HepG2 (cell line): Measurements from ENCODE around the gene KIF22. TPM values are rescaled to one million over a fixed set of nuclear protein-coding genes. Genes with fewer than 3 reads are reported as not detected.

Experiments used
- ATAC-seq: fragments of 200-7000 bp; cut with Tn5 transposase; 3 replicates; pipeline ENCODE4 v1.9.1; 2020; ENCODE audit warnings: mild to moderate bottlenecking, moderate library complexity
- BruUV-seq: library from RNA; stranded (reverse); fragments of 400-500 nt; replicated peaks from 2 replicates; lab custom pipeline; 2021; lab: Mats Ljungman, UMichigan
- CTCF ChIA-PET: fragments of 300-600 bp; formaldehyde crosslinking; extraction: SDS; loops from one replicate; lab custom pipeline; 2021; ENCODE audit warnings: low total read pairs, inconsistent platforms, low intra/inter-chr PET ratio; lab: Yijun Ruan, JAX
- POLR2A ChIA-PET: fragments of 350-600 bp; sonication (Branson Sonifier 250); formaldehyde crosslinking; loops from one replicate; lab custom pipeline; 2020; ENCODE audit warnings: antibody characterized with exemption, inconsistent platforms; lab: Yijun Ruan, JAX
- DNase-seq: peaks from one replicate; pipeline ENCODE4 v3.0.0-alpha.2; 2015; ENCODE audit warnings: low spot score
- FAIRE-seq: peaks from 3 replicates; lab custom pipeline; 2011; peaks lifted over from hg19 to GRCh38; lab: Jason Lieb, UNC
- H2AFZ ChIP-seq: one replicate; pipeline ENCODE4 v1.6.1; 2011; ENCODE audit warnings: low read length, inconsistent platforms
- H3K27ac ChIP-seq: fragments of 300-600 bp; 3 replicates; pipeline ENCODE4 v1.8.0; 2011; ENCODE audit warnings: mixed run types, mild to moderate bottlenecking, mixed read lengths, low read length, inconsistent platforms; ENCODE audit not compliant: insufficient read depth; ENCODE audit errors: extremely low read length
- H3K27me3 ChIP-seq, 2 experiments: fragments of 200-600 bp in 1 of 2; 2 replicates in 1 of 2; 3 replicates in 1 of 2; pipeline versions ENCODE4 v1.6.0 to v1.8.0; 2011; ENCODE audit warnings: low read length in 2 of 2, mild to moderate bottlenecking in 2 of 2, moderate library complexity in 2 of 2, inconsistent platforms in 1 of 2; ENCODE audit not compliant: insufficient read depth in 2 of 2, control insufficient read depth in 1 of 2
- H3K36me3 ChIP-seq, 2 experiments: fragments of 200-600 bp in 1 of 2; replicated peaks in 1 of 2; 2 replicates in 1 of 2; 3 replicates in 1 of 2; pipeline versions ENCODE4 v1.5.1 to v1.8.0; 2011; ENCODE audit warnings: low read length in 2 of 2, inconsistent platforms in 1 of 2; ENCODE audit not compliant: insufficient read depth in 2 of 2, control insufficient read depth in 1 of 2
- H3K4me1 ChIP-seq: 2 replicates; pipeline ENCODE4 v1.5.1; 2012; ENCODE audit warnings: low read length, inconsistent platforms; ENCODE audit not compliant: insufficient read depth
- H3K4me2 ChIP-seq: 2 replicates; pipeline ENCODE4 v1.6.0; 2011; ENCODE audit warnings: low read depth, low read length, inconsistent platforms
- H3K4me3 ChIP-seq, 3 experiments: fragments of 200-600 bp in 1 of 3; sonication (generic), shearing (Covaris generic) in 1 of 3; replicated peaks in 1 of 3; 2 replicates each; pipeline ENCODE4 v1.5.1; 2011 to 2016; ENCODE audit warnings: low read length in 3 of 3, inconsistent platforms in 2 of 3, low read depth in 2 of 3, mild to moderate bottlenecking in 2 of 3, control low read depth in 1 of 3, mixed read lengths in 1 of 3; ENCODE audit not compliant: insufficient read depth in 1 of 3
- H3K79me2 ChIP-seq: one replicate; pipeline ENCODE4 v1.6.1; 2011; ENCODE audit warnings: low read length, inconsistent platforms; ENCODE audit not compliant: insufficient read depth
- H3K9ac ChIP-seq: 2 replicates; pipeline ENCODE4 v1.6.0; 2011; ENCODE audit warnings: mild to moderate bottlenecking, low read depth, low read length, inconsistent platforms; ENCODE audit not compliant: insufficient read depth
- H3K9me3 ChIP-seq: 2 replicates; pipeline ENCODE4 v1.5.1; 2012; ENCODE audit warnings: mild to moderate bottlenecking, low read length
- H4K20me1 ChIP-seq: 2 replicates; pipeline ENCODE4 v1.6.0; 2011; ENCODE audit warnings: inconsistent platforms, mild to moderate bottlenecking, low read length, moderate library complexity; ENCODE audit not compliant: insufficient read depth
- CAMTA2 ChIP-seq: sonication (generic); formaldehyde crosslinking; IDR thresholded peaks from 2 replicates; pipeline ENCODE4 v1.4.0; 2020; ENCODE audit warnings: mild to moderate bottlenecking, missing genetic modification reagents, borderline replicate concordance
- FLYWCH1 ChIP-seq: sonication (generic); formaldehyde crosslinking; IDR thresholded peaks from 2 replicates; pipeline ENCODE4 v1.8.1; 2023; ENCODE audit warnings: mild to moderate bottlenecking, missing genetic modification reagents
- FOXJ3 ChIP-seq: sonication (generic); formaldehyde crosslinking; IDR thresholded peaks from 2 replicates; pipeline ENCODE4 v1.4.0; 2020; ENCODE audit warnings: missing genetic modification reagents, mild to moderate bottlenecking, borderline replicate concordance
- HNRNPUL1 ChIP-seq: fragments of 200-400 bp; formaldehyde crosslinking; IDR thresholded peaks from 2 replicates; pipeline ENCODE4 v1.6.1; 2017; ENCODE audit warnings: low read depth, mild to moderate bottlenecking, low read length, moderate library complexity
- KDM6A ChIP-seq: IDR thresholded peaks from 2 replicates; pipeline ENCODE4 v1.6.1; 2016; ENCODE audit warnings: low read depth
- PREB ChIP-seq: sonication (generic); formaldehyde crosslinking; IDR thresholded peaks from 2 replicates; pipeline ENCODE4 v1.4.0; 2020; ENCODE audit warnings: missing genetic modification reagents
- TCF7L2 ChIP-seq: IDR thresholded peaks from 2 replicates; pipeline ENCODE4 v1.6.1; 2011; ENCODE audit warnings: mild to moderate bottlenecking, low read depth, low read length, moderate library complexity
- THYN1 ChIP-seq: sonication (generic); formaldehyde crosslinking; IDR thresholded peaks from 2 replicates; pipeline ENCODE4 v1.8.1; 2023; ENCODE audit warnings: low read depth, mild to moderate bottlenecking, moderate library complexity, missing genetic modification reagents, borderline replicate concordance
- U2AF2 ChIP-seq: fragments of 200-400 bp; formaldehyde crosslinking; IDR thresholded peaks from 2 replicates; pipeline ENCODE4 v1.6.1; 2017; ENCODE audit warnings: low read depth, mild to moderate bottlenecking, low read length
- ZBTB7A ChIP-seq: sonication (generic); formaldehyde crosslinking; IDR thresholded peaks from 2 replicates; pipeline ENCODE4 v1.8.0; 2022; ENCODE audit warnings: mild to moderate bottlenecking, missing genetic modification reagents
- ZNF382 ChIP-seq: sonication (generic); formaldehyde crosslinking; IDR thresholded peaks from 2 replicates; pipeline ENCODE4 v1.5.0; 2020; ENCODE audit warnings: missing genetic modification reagents, mild to moderate bottlenecking, borderline replicate concordance
- ZNF451 ChIP-seq: sonication (generic); formaldehyde crosslinking; IDR thresholded peaks from 2 replicates; pipeline ENCODE4 v1.5.0; 2020; ENCODE audit warnings: mild to moderate bottlenecking, missing genetic modification reagents
- ZNF777 ChIP-seq: sonication (generic); formaldehyde crosslinking; IDR thresholded peaks from 2 replicates; pipeline ENCODE4 v1.4.0; 2020; ENCODE audit warnings: missing genetic modification reagents
- WGBS: methylation state at CpG from one replicate; pipeline ENCODE4 v1.1.6; 2017; ENCODE audit warnings: low lambda C conversion rate; 5-methylcytosine and 5-hydroxymethylcytosine counted together
- in situ Hi-C: cut with HindIII; loops from 2 replicates; pipeline ENCODE4 v1.10.0; 2017; ENCODE audit warnings: low pct_unique_long_range_greater_than_20kb; ENCODE audit not compliant: extremely low pct_ligation_motif_present
- intact Hi-C: fragments of 100-400 bp; cut with micrococcal nuclease; formaldehyde crosslinking; loops from one replicate; pipeline ENCODE4 v1.10.0; 2022; ENCODE audit not compliant: unreplicated experiment
- polyA plus RNA-seq, 8 experiments: library from polyadenylated mRNA; depleted of rRNA in 3 of 8; stranded (reverse) in 7 of 8; unstranded in 1 of 8; fragments of >200 nt; fragmentation: Illumina TruSeq in 4 of 8; extraction: Trizol in 4 of 8; gene quantifications; 2 replicates each; pipeline versions ENCODE4 v1.2.1 to v1.2.3, GENCODE V29; 2011 to 2016; ENCODE audit warnings: low read depth in 4 of 8, missing spikeins in 1 of 8, mixed read lengths in 1 of 8; ENCODE audit not compliant: insufficient read depth in 1 of 8
- total RNA-seq, 5 experiments: library from RNA; depleted of rRNA; stranded (reverse); fragments of >200 nt; fragmentation: Illumina TruSeq; extraction: Trizol; gene quantifications; 2 replicates each; pipeline ENCODE4 v1.2.3, GENCODE V29; 2016; ENCODE audit warnings: low read depth in 1 of 5
- TF ChIP-seq, protein P1 (sequence below): sonication (generic); formaldehyde crosslinking; IDR thresholded peaks from 2 replicates; pipeline ENCODE4 v1.4.0; 2020; ENCODE audit warnings: missing genetic modification reagents
- TF ChIP-seq, protein P2 (sequence below): sonication (generic); formaldehyde crosslinking; IDR thresholded peaks from 2 replicates; pipeline ENCODE4 v1.5.1; 2020; ENCODE audit warnings: mild to moderate bottlenecking, missing genetic modification reagents, moderate library complexity

KIF22 gene
- total and polyA plus RNA-seq, 2 of the 13 experiments (the other 11 are each of a cell fraction or from before 2014, with no cell fraction given): 95.8 to 118 TPM

DNA sequence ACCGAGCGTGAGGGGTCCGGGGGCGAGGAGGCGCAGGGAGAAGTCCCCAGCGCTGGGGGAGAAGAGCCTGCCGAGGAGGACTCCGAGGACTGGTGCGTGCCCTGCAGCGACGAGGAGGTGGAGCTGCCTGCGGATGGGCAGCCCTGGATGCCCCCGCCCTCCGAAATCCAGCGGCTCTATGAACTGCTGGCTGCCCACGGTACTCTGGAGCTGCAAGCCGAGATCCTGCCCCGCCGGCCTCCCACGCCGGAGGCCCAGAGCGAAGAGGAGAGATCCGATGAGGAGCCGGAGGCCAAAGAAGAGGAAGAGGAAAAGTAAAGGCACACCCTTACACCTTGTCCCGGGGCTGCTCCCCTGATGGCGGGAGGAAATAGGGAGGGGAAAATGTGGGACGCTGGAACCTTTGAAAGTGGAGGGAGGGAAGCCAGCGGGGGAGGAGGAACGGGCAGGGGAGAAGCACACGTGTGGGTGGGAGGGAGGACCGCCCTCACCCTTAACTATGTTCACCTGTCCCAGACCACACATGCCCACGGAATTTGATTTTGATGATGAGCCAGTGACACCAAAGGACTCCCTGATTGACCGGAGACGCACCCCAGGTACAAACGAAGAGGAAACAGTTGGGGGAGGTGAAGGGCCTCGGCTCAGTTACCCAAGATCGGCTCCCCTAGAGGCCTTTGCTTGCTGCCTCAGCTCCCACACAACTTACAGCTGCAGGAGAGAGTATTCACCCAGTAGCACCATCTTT is 26.3 kb downstream of the KIF22 start:
- Histone ChIP-seq H3K9me3 (no peaks in the 10 kb centered on the region), H4K20me1 (peaks cover 5% of the 10 kb centered on the region; the same call in 1 of the 2 replicates), H2AFZ (no peak overlapping the region), H3K27me3 (peaks cover 0 to 12% of the 10 kb centered on the region in 2 experiments; a peak in 2 of 5 replicates), H3K4me3 (peak overlapping the region; percentile 86 to 93 (median 88)), H3K27ac (peak overlapping the region; percentile 83), H3K36me3 (peaks cover 0 to 9% of the 10 kb centered on the region in 2 experiments; a peak in 2 of 5 replicates), H3K79me2 (peaks cover 25% of the 10 kb centered on the region), H3K4me2 (peak overlapping the region; percentile 99), H3K9ac (peak overlapping the region; percentile 79), H3K4me1 (peaks cover 84% of the 10 kb centered on the region)
- WGBS: 1% methylated on average over 36 of the region's 37 CpGs
- ATAC-seq (peak; percentile 55), DNase-seq (peak; percentile 47), FAIRE-seq (no peak)
- intact Hi-C loops (loop anchor here (1.0 kb wide), 1 partner anchor 31 kb away; no protein-coding TSS in a partner anchor), in situ Hi-C loops (loop anchor here (25.0 kb wide), 1 partner anchor 845 kb away; the partner anchor contains the start of genes FBRS and PRR14)
- ChIA-PET POLR2A (interaction anchor here (0.6 to 7.0 kb wide), 19 partner anchors 10 to 156 kb away, joined by 3 to 145 read pairs (median 8); partner anchors contain the start of genes ASPHD1, CDIPT, KIF22 and MAZ), CTCF (interaction anchor here (0.9 to 1.5 kb wide), 4 partner anchors 27 to 116 kb away, joined by 3 to 6 read pairs (median 4); partner anchors contain the start of gene KIF22)
- no TSS peak for BruUV-seq
- TF ChIP-seq KDM6A (CRISPR knock-in tag) (no peak), CAMTA2 (CRISPR knock-in tag) (no peak), PREB (CRISPR knock-in tag) (no peak), ZNF451 (CRISPR knock-in tag) (peak; percentile 79; the same call in 1 of the 2 replicates), ZNF382 (CRISPR knock-in tag) (no peak), FLYWCH1 (CRISPR knock-in tag) (no peak), HNRNPUL1 (no peak), FOXJ3 (CRISPR knock-in tag) (no peak), ZBTB7A (peak; percentile 9; the same call in 1 of the 2 replicates), U2AF2 (0 out of 2 replicates have a peak, but pooled peaks have one; percentile 20), THYN1 (CRISPR knock-in tag) (no peak), TCF7L2 (no peak), ZNF777 (CRISPR knock-in tag) (no peak)
- TF ChIP-seq, protein P1, sequence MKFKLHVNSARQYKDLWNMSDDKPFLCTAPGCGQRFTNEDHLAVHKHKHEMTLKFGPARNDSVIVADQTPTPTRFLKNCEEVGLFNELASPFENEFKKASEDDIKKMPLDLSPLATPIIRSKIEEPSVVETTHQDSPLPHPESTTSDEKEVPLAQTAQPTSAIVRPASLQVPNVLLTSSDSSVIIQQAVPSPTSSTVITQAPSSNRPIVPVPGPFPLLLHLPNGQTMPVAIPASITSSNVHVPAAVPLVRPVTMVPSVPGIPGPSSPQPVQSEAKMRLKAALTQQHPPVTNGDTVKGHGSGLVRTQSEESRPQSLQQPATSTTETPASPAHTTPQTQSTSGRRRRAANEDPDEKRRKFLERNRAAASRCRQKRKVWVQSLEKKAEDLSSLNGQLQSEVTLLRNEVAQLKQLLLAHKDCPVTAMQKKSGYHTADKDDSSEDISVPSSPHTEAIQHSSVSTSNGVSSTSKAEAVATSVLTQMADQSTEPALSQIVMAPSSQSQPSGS (CRISPR knock-in tag): no peak
- TF ChIP-seq, protein P2, sequence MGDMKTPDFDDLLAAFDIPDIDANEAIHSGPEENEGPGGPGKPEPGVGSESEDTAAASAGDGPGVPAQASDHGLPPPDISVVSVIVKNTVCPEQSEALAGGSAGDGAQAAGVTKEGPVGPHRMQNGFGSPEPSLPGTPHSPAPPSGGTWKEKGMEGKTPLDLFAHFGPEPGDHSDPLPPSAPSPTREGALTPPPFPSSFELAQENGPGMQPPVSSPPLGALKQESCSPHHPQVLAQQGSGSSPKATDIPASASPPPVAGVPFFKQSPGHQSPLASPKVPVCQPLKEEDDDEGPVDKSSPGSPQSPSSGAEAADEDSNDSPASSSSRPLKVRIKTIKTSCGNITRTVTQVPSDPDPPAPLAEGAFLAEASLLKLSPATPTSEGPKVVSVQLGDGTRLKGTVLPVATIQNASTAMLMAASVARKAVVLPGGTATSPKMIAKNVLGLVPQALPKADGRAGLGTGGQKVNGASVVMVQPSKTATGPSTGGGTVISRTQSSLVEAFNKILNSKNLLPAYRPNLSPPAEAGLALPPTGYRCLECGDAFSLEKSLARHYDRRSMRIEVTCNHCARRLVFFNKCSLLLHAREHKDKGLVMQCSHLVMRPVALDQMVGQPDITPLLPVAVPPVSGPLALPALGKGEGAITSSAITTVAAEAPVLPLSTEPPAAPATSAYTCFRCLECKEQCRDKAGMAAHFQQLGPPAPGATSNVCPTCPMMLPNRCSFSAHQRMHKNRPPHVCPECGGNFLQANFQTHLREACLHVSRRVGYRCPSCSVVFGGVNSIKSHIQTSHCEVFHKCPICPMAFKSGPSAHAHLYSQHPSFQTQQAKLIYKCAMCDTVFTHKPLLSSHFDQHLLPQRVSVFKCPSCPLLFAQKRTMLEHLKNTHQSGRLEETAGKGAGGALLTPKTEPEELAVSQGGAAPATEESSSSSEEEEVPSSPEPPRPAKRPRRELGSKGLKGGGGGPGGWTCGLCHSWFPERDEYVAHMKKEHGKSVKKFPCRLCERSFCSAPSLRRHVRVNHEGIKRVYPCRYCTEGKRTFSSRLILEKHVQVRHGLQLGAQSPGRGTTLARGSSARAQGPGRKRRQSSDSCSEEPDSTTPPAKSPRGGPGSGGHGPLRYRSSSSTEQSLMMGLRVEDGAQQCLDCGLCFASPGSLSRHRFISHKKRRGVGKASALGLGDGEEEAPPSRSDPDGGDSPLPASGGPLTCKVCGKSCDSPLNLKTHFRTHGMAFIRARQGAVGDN (CRISPR knock-in tag): peak; percentile 31
